Thyroid gland (tissue), 4 donors: ENCODE results near the gene NUDT17. TPM values are rescaled to one million over a fixed set of nuclear protein-coding genes. Genes with fewer than 3 reads are reported as not detected.

Experiments
- DNase-seq, 2 donors: peaks; one replicate each; pipeline ENCODE4 v3.0.0-alpha.2; 2019
- H3K27ac ChIP-seq, 3 donors: fragments of 200-600 bp; sonication (generic); 1 replicate in 2 of 3; 2 replicates in 1 of 3; pipeline ENCODE4 v1.5.1; 2016 to 2019; ENCODE audit warnings: mild to moderate bottlenecking in 1 of 3, moderate library complexity in 1 of 3
- H3K27me3 ChIP-seq: fragments of 200-600 bp; sonication (generic); one replicate; pipeline ENCODE4 v1.5.1; 2019
- H3K36me3 ChIP-seq, 2 donors: fragments of 200-600 bp; sonication (generic); one replicate each; pipeline ENCODE4 v1.5.1; 2016 to 2019
- H3K4me1 ChIP-seq, 2 donors: fragments of 200-600 bp; sonication (generic); one replicate each; pipeline ENCODE4 v1.5.1; 2017 to 2019
- H3K4me3 ChIP-seq, 3 donors: fragments of 200-600 bp; sonication (generic); replicated peaks in 1 of 3; 1 replicate in 2 of 3; 2 replicates in 1 of 3; pipeline ENCODE4 v1.5.1; 2016; ENCODE audit warnings: mild to moderate bottlenecking in 1 of 3
- H3K9me3 ChIP-seq: fragments of 200-600 bp; sonication (generic); one replicate; pipeline ENCODE4 v1.5.1; 2017
- POLR2A ChIP-seq, 2 donors: fragments of 450-650 bp; IDR thresholded peaks; one replicate each; pipeline ENCODE4 v1.6.1; 2017; ENCODE audit warnings: antibody characterized with exemption in 2 of 2, mild to moderate bottlenecking in 2 of 2, moderate library complexity in 1 of 2
- WGBS, 2 donors: methylation state at CpG; one replicate each; pipeline ENCODE4 v1.1.5; 2017; 5-methylcytosine and 5-hydroxymethylcytosine counted together
- intact Hi-C: fragments of 100-400 bp; cut with DNase I; formaldehyde crosslinking; loops from one replicate; pipeline ENCODE4 v1.15.1; 2023
- total RNA-seq, 4 donors: library from RNA; depleted of rRNA; stranded (reverse); fragments of >200 nt; gene quantifications; one replicate each; pipeline ENCODE4 v1.2.3, GENCODE V29; 2016
- TF ChIP-seq, protein P1 (sequence below), 6 experiments: fragments of 200-600 bp in 3 of 6; fragments of 450-650 bp in 3 of 6; sonication (generic) in 3 of 6; IDR thresholded peaks; one replicate each; pipeline ENCODE4 v1.5.1; 2016 to 2019; ENCODE audit warnings: antibody characterized with exemption in 6 of 6, mild to moderate bottlenecking in 2 of 6, inconsistent platforms in 1 of 6, moderate library complexity in 1 of 6

The NUDT17 gene
- total RNA-seq, 4 donors from 2014 or later: 2.4 to 4.6 (median 3.4) TPM

GRCh38 chr1:145884675-145885074 lies 39.2 kb downstream of the NUDT17 start:
- intact Hi-C loops: no loop called here
- peaks cover 3 to 6% of the 10 kb centered on the region in 2 donors for H3K4me1 ChIP-seq
- H3K27ac ChIP-seq: no peak overlapping the region
- no peaks in the 10 kb centered on the region for H3K36me3 ChIP-seq
- TF ChIP-seq, protein P1, sequence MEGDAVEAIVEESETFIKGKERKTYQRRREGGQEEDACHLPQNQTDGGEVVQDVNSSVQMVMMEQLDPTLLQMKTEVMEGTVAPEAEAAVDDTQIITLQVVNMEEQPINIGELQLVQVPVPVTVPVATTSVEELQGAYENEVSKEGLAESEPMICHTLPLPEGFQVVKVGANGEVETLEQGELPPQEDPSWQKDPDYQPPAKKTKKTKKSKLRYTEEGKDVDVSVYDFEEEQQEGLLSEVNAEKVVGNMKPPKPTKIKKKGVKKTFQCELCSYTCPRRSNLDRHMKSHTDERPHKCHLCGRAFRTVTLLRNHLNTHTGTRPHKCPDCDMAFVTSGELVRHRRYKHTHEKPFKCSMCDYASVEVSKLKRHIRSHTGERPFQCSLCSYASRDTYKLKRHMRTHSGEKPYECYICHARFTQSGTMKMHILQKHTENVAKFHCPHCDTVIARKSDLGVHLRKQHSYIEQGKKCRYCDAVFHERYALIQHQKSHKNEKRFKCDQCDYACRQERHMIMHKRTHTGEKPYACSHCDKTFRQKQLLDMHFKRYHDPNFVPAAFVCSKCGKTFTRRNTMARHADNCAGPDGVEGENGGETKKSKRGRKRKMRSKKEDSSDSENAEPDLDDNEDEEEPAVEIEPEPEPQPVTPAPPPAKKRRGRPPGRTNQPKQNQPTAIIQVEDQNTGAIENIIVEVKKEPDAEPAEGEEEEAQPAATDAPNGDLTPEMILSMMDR (IDR thresholded peaks at IDR 0.05): no peak
- TF ChIP-seq POLR2A (IDR thresholded peaks at IDR 0.05): no peak
- no peak for DNase-seq
- no peaks in the 10 kb centered on the region for H3K9me3 ChIP-seq
- H3K4me3 ChIP-seq: no peak overlapping the region
- H3K27me3 ChIP-seq: no peaks in the 10 kb centered on the region
- WGBS, 2 donors: 91 to 97% methylated on average over 1 of the region's 1 CpG

DNA sequence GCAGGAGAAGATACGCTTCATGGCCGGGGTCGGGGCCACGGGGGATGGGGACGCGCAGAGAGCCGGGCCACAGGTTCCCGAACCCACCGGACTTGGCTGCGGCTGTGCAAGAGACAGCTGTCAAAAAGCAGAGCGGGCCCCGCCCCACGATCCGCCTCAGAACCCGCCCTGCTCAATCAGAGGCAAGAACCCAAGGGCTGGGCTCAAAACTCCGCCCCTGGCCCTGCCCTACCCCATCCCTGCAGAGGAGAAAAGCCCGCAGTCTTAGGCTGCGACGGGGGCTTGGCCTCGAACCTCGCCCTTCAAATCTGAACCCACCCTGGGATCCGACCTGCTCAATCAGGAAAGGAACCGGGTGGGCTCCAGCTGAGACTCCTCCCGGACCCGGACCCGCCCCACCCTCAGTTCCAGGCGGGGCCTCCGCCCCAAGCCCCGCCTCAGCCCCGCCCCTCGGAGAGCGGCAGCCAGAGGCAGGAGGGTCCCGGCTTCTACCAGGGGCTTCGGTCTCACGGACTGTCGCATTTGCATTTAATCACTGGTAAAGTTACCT lies 40.4 kb downstream of the NUDT17 start, which contains the start of gene ANKRD35:
TSS of gene ANKRD35 (minus strand) at position 129 of the 550 bp plus-strand sequence. CDS start at position 21, 108 bp downstream.
- intact Hi-C loops: no loop called here
- Histone ChIP-seq H3K4me3 (peak within 1 kb of the TSS in 2 of 3 donors; percentile 33 to 42), H3K9me3 (no peaks in the 10 kb centered on the region), H3K27me3 (no peaks in the 10 kb centered on the region), H3K4me1 (peaks cover 3 to 9% of the 10 kb centered on the region in 2 donors), H3K27ac (no peak within 1 kb of the TSS), H3K36me3 (no peaks in the 10 kb centered on the region)
- no peak for TF ChIP-seq POLR2A (IDR thresholded peaks at IDR 0.05)
- TF ChIP-seq, protein P1 (IDR thresholded peaks at IDR 0.05): no peak
- WGBS, 2 donors: 0 to 1% methylated on average over 4 to 21 of the region's 36 CpGs
- peak; percentile 88 to 91 for DNase-seq

- peak overlapping the region in 2 of 3 donors; percentile 33 to 42 for H3K4me3 ChIP-seq
- 42 to 48% methylated on average over 11 of the region's 11 CpGs for WGBS, 2 donors
- no peaks in the 10 kb centered on the region for H3K36me3 ChIP-seq
- H3K4me1 ChIP-seq: peaks cover 3 to 14% of the 10 kb centered on the region in 2 donors
- TF ChIP-seq POLR2A (IDR thresholded peaks at IDR 0.05): no peak
- TF ChIP-seq, protein P1 (IDR thresholded peaks at IDR 0.05): no peak
- H3K27me3 ChIP-seq: no peaks in the 10 kb centered on the region
- H3K9me3 ChIP-seq: no peaks in the 10 kb centered on the region
- H3K27ac ChIP-seq: no peak overlapping the region
- DNase-seq: no peak
- intact Hi-C loops: no loop called here
Measured at GRCh38 chr1:145886390-145886789, 41.0 kb downstream of the NUDT17 start.

DNA sequence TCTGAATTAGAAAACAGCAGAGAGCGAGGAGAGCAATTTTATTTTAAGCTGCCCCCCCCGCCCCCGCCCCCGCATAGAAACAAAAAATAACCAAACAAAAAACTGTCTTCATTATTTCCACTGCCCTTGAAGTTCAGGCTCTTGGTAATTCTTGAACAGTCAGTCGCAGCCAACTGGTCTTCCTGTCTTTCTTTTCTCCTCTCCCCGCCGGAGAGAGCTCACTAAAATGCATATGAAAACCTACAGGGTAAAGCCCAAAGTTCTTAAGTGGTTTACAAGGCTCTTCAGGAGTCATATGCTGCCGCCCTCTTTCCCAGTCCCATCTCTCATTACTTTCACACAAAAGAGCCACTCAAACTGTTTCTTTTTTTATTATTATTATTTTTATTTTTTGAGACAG lies 41.4 kb downstream of the NUDT17 start:
- intact Hi-C loops: no loop called here
- no peak overlapping the region for H3K4me3 ChIP-seq
- no peaks in the 10 kb centered on the region for H3K36me3 ChIP-seq
- no peak for DNase-seq
- no peaks in the 10 kb centered on the region for H3K9me3 ChIP-seq
- 43 to 44% methylated on average over 8 of the region's 8 CpGs for WGBS, 2 donors
- TF ChIP-seq, protein P1 (IDR thresholded peaks at IDR 0.05): no peak
- no peak for TF ChIP-seq POLR2A (IDR thresholded peaks at IDR 0.05)
- H3K27me3 ChIP-seq: no peaks in the 10 kb centered on the region
- no peak overlapping the region for H3K27ac ChIP-seq
- peaks cover 3 to 19% of the 10 kb centered on the region in 2 donors for H3K4me1 ChIP-seq

- peaks cover 9 to 26% of the 10 kb centered on the region in 2 donors for H3K4me1 ChIP-seq
- H3K36me3 ChIP-seq: no peaks in the 10 kb centered on the region
- H3K27ac ChIP-seq: no peak overlapping the region
- no peak for DNase-seq
- no peaks in the 10 kb centered on the region for H3K27me3 ChIP-seq
- intact Hi-C loops: no loop called here
- no peak overlapping the region for H3K4me3 ChIP-seq
- TF ChIP-seq, protein P1 (IDR thresholded peaks at IDR 0.05): no peak
- no peak for TF ChIP-seq POLR2A (IDR thresholded peaks at IDR 0.05)
- WGBS, 2 donors: 63 to 74% methylated on average over 5 of the region's 5 CpGs
- no peaks in the 10 kb centered on the region for H3K9me3 ChIP-seq
Measured at GRCh38 chr1:145887631-145888030, 42.2 kb downstream of the NUDT17 start.
